Upper lobe of left lung (tissue), 6 donors: ENCODE data around the gene DCX. TPM values are rescaled to one million over a fixed set of nuclear protein-coding genes. Genes with fewer than 3 reads are reported as not detected.

Experiments
- ATAC-seq, 2 donors: fragments of 200-7000 bp; cut with Tn5 transposase; one replicate each; pipeline ENCODE4 v1.9.1; 2022; ENCODE audit warnings: mild to moderate bottlenecking in 2 of 2, moderate library complexity in 2 of 2; ENCODE audit not compliant: low FRiP score in 2 of 2
- DNase-seq, 2 donors: peaks; one replicate each; pipeline ENCODE4 v3.0.0-alpha.2; 2019 to 2020
- H3K27ac ChIP-seq, 4 donors: fragments of 200-600 bp; sonication (generic); one replicate each; pipeline ENCODE4 v1.5.1; 2016 to 2019
- H3K27me3 ChIP-seq, 4 donors: fragments of 200-600 bp; sonication (generic); one replicate each; pipeline ENCODE4 v1.5.1; 2017 to 2019
- H3K36me3 ChIP-seq, 4 donors: fragments of 200-600 bp; sonication (generic); one replicate each; pipeline ENCODE4 v1.5.1; 2016 to 2019
- H3K4me1 ChIP-seq, 4 donors: fragments of 200-600 bp; sonication (generic); one replicate each; pipeline ENCODE4 v1.5.1; 2018 to 2019
- H3K4me3 ChIP-seq, 4 donors: fragments of 200-600 bp; sonication (generic); one replicate each; pipeline ENCODE4 v1.5.1; 2017 to 2019; ENCODE audit warnings: mild to moderate bottlenecking in 2 of 4, moderate library complexity in 1 of 4
- H3K9me3 ChIP-seq, 4 donors: fragments of 200-600 bp; sonication (generic); one replicate each; pipeline ENCODE4 v1.5.1; 2018 to 2019
- CTCF ChIP-seq, 6 experiments: fragments of 450-650 bp in 4 of 6; fragments of 200-600 bp in 2 of 6; sonication (generic) in 2 of 6; IDR thresholded peaks; one replicate each; pipeline ENCODE4 v1.5.1; 2016 to 2019; ENCODE audit warnings: antibody characterized with exemption in 6 of 6
- EP300 ChIP-seq, 4 donors: sonication (generic); formaldehyde crosslinking; IDR thresholded peaks; one replicate each; pipeline ENCODE4 v1.5.1; 2017; ENCODE audit warnings: antibody characterized with exemption in 4 of 4, control low read depth in 2 of 4
- POLR2A ChIP-seq, 4 donors: fragments of 450-650 bp; IDR thresholded peaks; one replicate each; pipeline ENCODE4 v1.5.1; 2016 to 2017; ENCODE audit warnings: antibody characterized with exemption in 4 of 4, mild to moderate bottlenecking in 2 of 4
- POLR2AphosphoS5 ChIP-seq, 2 donors: sonication (generic); formaldehyde crosslinking; IDR thresholded peaks; one replicate each; pipeline ENCODE4 v1.5.1; 2017; ENCODE audit warnings: antibody characterized with exemption in 2 of 2
- WGBS, 2 donors: methylation state at CpG; one replicate each; pipeline ENCODE4 v1.1.5; 2017 to 2018; 5-methylcytosine and 5-hydroxymethylcytosine counted together
- total RNA-seq, 6 donors: library from RNA; depleted of rRNA in 4 of 6; stranded (reverse); fragments of >200 nt in 4 of 6; gene quantifications; one replicate each; pipeline versions ENCODE4 v1.1.0 to v1.2.1, GENCODE V29; 2016 to 2021
- donor health status: DM: no; HTN: no; CAD: no; lungs with moderate emphysema.
- donor health status: DM: no; HTN: yes; CAD: no; lungs with severe emphysema.

DCX gene
- total RNA-seq, 6 donors from 2014 or later: not detected

DNA sequence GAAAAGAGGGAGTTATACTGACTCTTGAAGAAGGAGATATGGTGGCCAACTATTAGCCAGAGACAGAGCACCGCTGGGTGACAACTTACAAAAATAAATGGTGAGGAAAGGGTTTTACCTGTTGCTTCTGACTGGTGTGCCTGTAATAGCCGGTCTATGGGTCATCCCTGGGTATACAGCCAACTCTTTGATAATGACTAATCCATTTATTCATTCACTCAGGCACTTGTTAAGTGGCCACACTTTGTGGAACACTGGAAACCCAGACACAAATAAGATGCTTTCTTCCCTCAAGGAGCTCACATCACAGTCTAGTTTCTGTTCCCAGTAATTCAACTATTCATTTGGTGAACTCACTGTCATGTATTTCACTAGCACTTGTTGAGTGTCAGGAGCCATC is 128.5 kb downstream of the DCX start:
- Histone ChIP-seq H3K4me3 (no peak overlapping the region), H3K9me3 (no peaks in the 10 kb centered on the region), H3K4me1 (no peaks in the 10 kb centered on the region), H3K27ac (no peak overlapping the region), H3K27me3 (no peaks in the 10 kb centered on the region), H3K36me3 (no peaks in the 10 kb centered on the region)
- ATAC-seq (no peak), DNase-seq (no peak)
- TF ChIP-seq POLR2AphosphoS5 (IDR thresholded peaks at IDR 0.05) (no peak), POLR2A (IDR thresholded peaks at IDR 0.05) (no peak), CTCF (IDR thresholded peaks at IDR 0.05) (no peak), EP300 (IDR thresholded peaks at IDR 0.05) (no peak)
- WGBS, 2 donors: 49 to 76% methylated on average over 2 of the region's 2 CpGs

DNA sequence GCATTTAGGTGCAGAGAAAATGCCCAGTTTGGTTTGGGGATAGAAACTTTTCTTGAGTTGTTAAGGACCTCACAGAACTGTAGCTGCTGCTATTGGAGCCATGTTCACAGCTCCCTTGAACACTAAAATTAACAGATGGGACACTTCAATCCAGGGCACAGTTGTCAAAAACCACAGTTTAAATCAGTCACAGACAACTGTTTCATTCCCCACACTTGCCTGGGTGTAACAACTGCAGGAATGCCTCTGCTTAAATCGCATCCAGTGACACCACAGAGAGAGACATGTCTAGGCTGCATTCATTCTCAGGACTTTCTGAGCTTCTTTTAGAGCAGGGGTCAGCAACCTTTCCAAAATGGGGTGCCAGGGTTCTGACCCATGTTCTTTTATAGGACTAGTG is 129.0 kb downstream of the DCX start:
- ATAC-seq (no peak), DNase-seq (no peak)
- WGBS, 2 donors: 87 to 100% methylated on average over 1 of the region's 1 CpG
- Histone ChIP-seq H3K9me3 (no peaks in the 10 kb centered on the region), H3K36me3 (no peaks in the 10 kb centered on the region), H3K4me3 (no peak overlapping the region), H3K4me1 (no peaks in the 10 kb centered on the region), H3K27ac (no peak overlapping the region), H3K27me3 (no peaks in the 10 kb centered on the region)
- TF ChIP-seq POLR2AphosphoS5 (IDR thresholded peaks at IDR 0.05): no peak
- TF ChIP-seq CTCF (IDR thresholded peaks at IDR 0.05): no peak
- TF ChIP-seq POLR2A (IDR thresholded peaks at IDR 0.05): no peak
- TF ChIP-seq EP300 (IDR thresholded peaks at IDR 0.05): no peak

DNA sequence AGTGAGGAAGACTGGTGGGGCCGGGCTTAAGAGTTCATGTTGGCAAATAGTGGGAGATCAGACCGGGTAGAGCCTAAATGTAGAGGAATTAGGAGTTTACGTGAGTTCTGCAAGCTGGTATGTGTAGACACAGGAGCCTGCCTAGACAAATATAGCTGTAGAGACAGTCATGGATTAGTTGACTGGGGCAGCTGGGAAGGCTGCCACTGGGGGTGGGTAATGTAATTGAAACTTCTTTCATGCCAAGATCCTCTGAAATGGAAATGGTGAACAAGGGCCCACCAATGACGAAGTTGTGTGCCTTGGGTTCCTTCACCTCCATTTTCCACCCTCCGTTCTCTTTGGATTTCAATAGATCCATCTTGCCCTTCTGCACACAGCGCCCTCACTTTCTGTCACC is 129.9 kb downstream of the DCX start:
- DNase-seq: no peak
- H3K27me3 ChIP-seq: no peaks in the 10 kb centered on the region
- H3K4me3 ChIP-seq: no peak overlapping the region

GRCh38 chrX:111270339-111270738 is 141.7 kb downstream of the DCX start, which contains the start of gene CAPN6:
TSS of gene CAPN6 (minus strand) at chrX:111270483. CDS start at chrX:111263936, 6,547 bp downstream.
- Histone ChIP-seq H3K36me3 (no peaks in the 10 kb centered on the region), H3K9me3 (no peaks in the 10 kb centered on the region), H3K4me1 (no peaks in the 10 kb centered on the region), H3K27me3 (no peaks in the 10 kb centered on the region), H3K27ac (no peak within 1 kb of the TSS), H3K4me3 (no peak within 1 kb of the TSS)
- DNase-seq: peak in 1 of 2 donors; percentile 20
- no peak for ATAC-seq
- TF ChIP-seq POLR2A (IDR thresholded peaks at IDR 0.05): no peak
- no peak for TF ChIP-seq CTCF (IDR thresholded peaks at IDR 0.05)
- TF ChIP-seq POLR2AphosphoS5 (IDR thresholded peaks at IDR 0.05): no peak
- 42 to 80% methylated on average over 3 to 8 of the region's 8 CpGs for WGBS, 2 donors

More for the DNA sequence above, 129.9 kb downstream of the DCX start:
- no peak for ATAC-seq
- TF ChIP-seq POLR2A (IDR thresholded peaks at IDR 0.05) (no peak), EP300 (IDR thresholded peaks at IDR 0.05) (no peak), CTCF (IDR thresholded peaks at IDR 0.05) (no peak), POLR2AphosphoS5 (IDR thresholded peaks at IDR 0.05) (no peak)
- H3K9me3 ChIP-seq: no peaks in the 10 kb centered on the region
- no peaks in the 10 kb centered on the region for H3K36me3 ChIP-seq
- no peaks in the 10 kb centered on the region for H3K4me1 ChIP-seq
- no peak overlapping the region for H3K27ac ChIP-seq
- WGBS, 2 donors: 68 to 90% methylated on average over 6 of the region's 6 CpGs

GRCh38 chrX:111268506-111268905 is 143.5 kb downstream of the DCX start:
- 36 to 56% methylated on average over 2 of the region's 2 CpGs for WGBS, 2 donors
- H3K36me3 ChIP-seq: no peaks in the 10 kb centered on the region
- ATAC-seq (no peak), DNase-seq (no peak)
- TF ChIP-seq POLR2AphosphoS5 (IDR thresholded peaks at IDR 0.05) (no peak), EP300 (IDR thresholded peaks at IDR 0.05) (no peak), CTCF (IDR thresholded peaks at IDR 0.05) (no peak), POLR2A (IDR thresholded peaks at IDR 0.05) (no peak)
- no peaks in the 10 kb centered on the region for H3K4me1 ChIP-seq
- H3K27ac ChIP-seq: no peak overlapping the region
- no peaks in the 10 kb centered on the region for H3K27me3 ChIP-seq
- H3K9me3 ChIP-seq: no peaks in the 10 kb centered on the region
- H3K4me3 ChIP-seq: no peak overlapping the region
